T-helper 22 cell (primary cell): ENCODE results near the gene DOLPP1.
"Not testable (repeated sequence)": the region's sequence is repeated elsewhere in the genome, so short reads cannot be mapped to it uniquely, and the experiment has no call there.

Source experiments
- DNase-seq: peaks from one replicate; pipeline ENCODE4 v3.0.0-alpha.2; 2020; ENCODE audit warnings: low read depth

Gene DOLPP1

GRCh38 chr9:129080601-129081387, at the start of gene DOLPP1:
Gene DOLPP1, plus strand, starts transcription at chr9:129081111. Its CDS starts 21 bp downstream, at chr9:129081132.
- DNase-seq = peak; percentile 97

GRCh38 chr9:129031514-129031913, 49.4 kb upstream of the DOLPP1 start:
- no peak for DNase-seq

GRCh38 chr9:129032541-129033159, 48.3 kb upstream of the DOLPP1 start:
- no peak for DNase-seq

- DNase-seq = no peak
These were observed 47.7 kb upstream of the DOLPP1 start for GRCh38 chr9:129033216-129033615.

- DNase-seq = not testable (repeated sequence)
These were observed 45.1 kb upstream of the DOLPP1 start for GRCh38 chr9:129035838-129036237.

GRCh38 chr9:129036241-129036922, 44.5 kb upstream of the DOLPP1 start, which contains the start of gene MIGA2:
Gene MIGA2, plus strand, starts transcription at chr9:129036626. Its CDS starts 3,969 bp downstream, at chr9:129040595.
- peak; percentile 92 for DNase-seq

- DNase-seq = no peak
These were observed 43.8 kb upstream of the DOLPP1 start for GRCh38 chr9:129036923-129037766.

GRCh38 chr9:129037767-129038098, 43.2 kb upstream of the DOLPP1 start:
- DNase-seq = no peak

GRCh38 chr9:129038109-129038852, 42.6 kb upstream of the DOLPP1 start:
- no peak for DNase-seq

GRCh38 chr9:129040113-129040643, 40.7 kb upstream of the DOLPP1 start:
- no peak for DNase-seq

- no peak for DNase-seq
These were observed 38.9 kb upstream of the DOLPP1 start for GRCh38 chr9:129042016-129042415.

GRCh38 chr9:129052592-129052991, 28.3 kb upstream of the DOLPP1 start:
- DNase-seq = no peak

GRCh38 chr9:129053020-129053419, 27.9 kb upstream of the DOLPP1 start:
- DNase-seq = no peak

GRCh38 chr9:129054163-129054851, 26.6 kb upstream of the DOLPP1 start:
- no peak for DNase-seq

GRCh38 chr9:129058965-129059795, 21.7 kb upstream of the DOLPP1 start:
- no peak for DNase-seq

- DNase-seq = no peak
These were observed 20.8 kb upstream of the DOLPP1 start for GRCh38 chr9:129059796-129060785.

- no peak for DNase-seq
These were observed 19.9 kb upstream of the DOLPP1 start for GRCh38 chr9:129060991-129061390.

- no peak for DNase-seq
These were observed 17.9 kb upstream of the DOLPP1 start for GRCh38 chr9:129063061-129063460.
